OCI-LY7 (cell line): ENCODE data around the gene ICE1. TPM values are rescaled to one million over a fixed set of nuclear protein-coding genes. Genes with fewer than 3 reads are reported as not detected.

Experiments used
- BruUV-seq: library from RNA; stranded (reverse); fragments of 400-500 nt; replicated peaks from 2 replicates; lab custom pipeline; 2021; lab: Mats Ljungman, UMichigan
- CTCF ChIA-PET: fragments of 300-600 bp; sonication (Branson Sonifier 250); formaldehyde crosslinking; loops from one replicate; lab custom pipeline; 2022; ENCODE audit warnings: antibody characterized with exemption; ENCODE audit not compliant: unreplicated experiment; lab: Charles Lee
- POLR2A ChIA-PET: fragments of 300-600 bp; sonication (Branson Sonifier 250); formaldehyde crosslinking; loops from one replicate; lab custom pipeline; 2022; ENCODE audit warnings: antibody characterized with exemption; lab: Charles Lee
- DNase-seq: peaks from one replicate; pipeline ENCODE4 v3.0.0-alpha.2; 2015; ENCODE audit warnings: low spot score
- H2AFZ ChIP-seq: fragments of 200-600 bp; sonication (generic), shearing (Covaris generic); 2 replicates; pipeline ENCODE4 v1.6.1; 2014; ENCODE audit warnings: mild to moderate bottlenecking, antibody characterized with exemption, low read length, moderate library complexity
- H3K27ac ChIP-seq: fragments of 200-600 bp; sonication (generic); 2 replicates; pipeline ENCODE4 v1.5.1; 2014; ENCODE audit warnings: mixed run types, low read depth, mild to moderate bottlenecking, moderate library complexity, low read length, inconsistent platforms; ENCODE audit not compliant: poor library complexity, severe bottlenecking
- H3K36me3 ChIP-seq: fragments of 200-600 bp; sonication (generic); 2 replicates; pipeline ENCODE4 v1.6.1; 2014; ENCODE audit warnings: mild to moderate bottlenecking, antibody characterized with exemption, low read length, moderate library complexity, mixed read lengths; ENCODE audit not compliant: insufficient read depth
- H3K4me1 ChIP-seq: fragments of 200-600 bp; sonication (generic); 2 replicates; pipeline ENCODE4 v1.5.1; 2014; ENCODE audit warnings: mild to moderate bottlenecking, low read length; ENCODE audit not compliant: insufficient read depth, poor library complexity, severe bottlenecking
- H3K4me2 ChIP-seq: fragments of 200-600 bp; sonication (generic); 2 replicates; pipeline ENCODE4 v1.6.1; 2014; ENCODE audit warnings: mild to moderate bottlenecking, low read length
- H3K4me3 ChIP-seq: fragments of 200-600 bp; sonication (generic); 2 replicates; pipeline ENCODE4 v1.5.1; 2014; ENCODE audit warnings: mild to moderate bottlenecking, low read depth, low read length; ENCODE audit not compliant: poor library complexity, severe bottlenecking
- H3K79me2 ChIP-seq: fragments of 200-600 bp; sonication (generic); 2 replicates; pipeline ENCODE4 v1.6.1; 2016; ENCODE audit warnings: low read depth, mild to moderate bottlenecking, low read length, moderate library complexity, mixed read lengths; ENCODE audit not compliant: insufficient read depth
- H3K9me2 ChIP-seq: fragments of 200-600 bp; sonication (generic); 2 replicates; pipeline ENCODE4 v1.6.1; 2016; ENCODE audit warnings: mild to moderate bottlenecking, low read length, mixed read lengths; ENCODE audit not compliant: insufficient read depth
- H3K9me3 ChIP-seq: fragments of 200-600 bp; sonication (generic); 2 replicates; pipeline ENCODE4 v1.6.1; 2014; ENCODE audit warnings: mild to moderate bottlenecking, mixed run types, low read length, mixed read lengths
- H4K20me1 ChIP-seq: fragments of 200-600 bp; sonication (generic); 2 replicates; pipeline ENCODE4 v1.6.1; 2014; ENCODE audit warnings: mild to moderate bottlenecking, antibody characterized with exemption, low read length, moderate library complexity, mixed read lengths; ENCODE audit not compliant: insufficient read depth
- EZH2phosphoT487 ChIP-seq: fragments of 200-600 bp; sonication (generic); IDR thresholded peaks from 2 replicates; pipeline ENCODE4 v1.6.1; 2018; ENCODE audit warnings: low read depth, borderline replicate concordance, mild to moderate bottlenecking, mixed run types, antibody characterized with exemption, low read length, moderate library complexity, mixed read lengths
- intact Hi-C: fragments of 100-400 bp; cut with micrococcal nuclease; formaldehyde crosslinking; loops from one replicate; pipeline ENCODE4 v1.10.0; 2022; ENCODE audit not compliant: unreplicated experiment
- total RNA-seq, 2 experiments: library from RNA; depleted of rRNA in 1 of 2; stranded (reverse); fragments of >200 nt in 1 of 2; shearing (Covaris generic) in 1 of 2; gene quantifications; 2 replicates each; pipeline ENCODE4 v1.2.3, GENCODE V29; 2014 to 2022
- TF ChIP-seq, protein P1 (sequence below): fragments of 200-600 bp; sonication (generic); conservative IDR thresholded peaks from 2 replicates; pipeline ENCODE4 v1.5.1; 2014; ENCODE audit warnings: mild to moderate bottlenecking, antibody characterized with exemption, low read length, moderate library complexity, mixed read lengths

ICE1 gene
- total RNA-seq, 2 experiments from 2014 or later: 25.2 to 28.0 TPM

DNA sequence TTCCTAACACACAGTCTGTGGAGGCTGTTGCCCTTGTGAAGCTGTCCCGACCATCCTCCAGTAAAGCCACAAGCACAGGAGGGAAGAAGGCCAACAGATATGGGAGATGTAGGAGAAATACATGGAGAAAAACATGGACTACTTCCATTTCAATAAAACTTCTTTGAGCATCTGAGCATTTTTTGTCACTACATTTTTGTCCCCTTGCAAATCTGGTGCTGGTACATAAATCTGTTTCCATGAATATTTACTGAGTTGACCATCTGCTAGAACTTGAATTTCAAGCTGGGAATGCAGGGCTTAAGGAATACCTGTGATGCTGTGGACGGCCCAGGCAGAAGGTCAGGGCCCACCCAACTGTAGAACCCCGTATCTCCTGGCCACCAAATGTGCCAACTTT lies 43.9 kb upstream of the ICE1 start:
- ChIA-PET CTCF (no interaction called here), POLR2A (no interaction called here)
- H3K4me2 ChIP-seq: no peak overlapping the region

DNA sequence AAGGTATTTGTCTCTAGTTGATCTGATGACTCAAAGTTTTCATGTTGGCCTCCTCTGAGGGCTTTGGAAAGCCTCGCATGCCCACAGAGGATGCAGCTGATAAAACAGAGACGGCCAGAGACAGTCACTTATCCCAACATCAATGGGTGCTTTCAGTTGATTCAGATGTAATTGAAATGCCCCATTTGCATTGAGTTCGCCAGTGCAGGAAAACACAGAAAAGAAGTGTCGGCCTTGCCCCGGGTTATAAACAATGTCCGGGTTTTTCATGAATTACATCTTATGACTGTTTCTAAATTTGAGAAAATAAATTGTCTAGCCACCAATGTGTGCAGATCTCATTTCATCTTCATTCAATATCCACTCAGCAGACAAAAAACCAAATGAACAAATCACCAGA lies 42.2 kb upstream of the ICE1 start:
- intact Hi-C loops: no loop called here
- no TSS peak for BruUV-seq
- Histone ChIP-seq H3K4me2 (no peak overlapping the region), H4K20me1 (no peaks in the 10 kb centered on the region), H3K27ac (no peak overlapping the region), H3K36me3 (no peaks in the 10 kb centered on the region), H3K9me3 (no peaks in the 10 kb centered on the region), H2AFZ (no peak overlapping the region), H3K79me2 (no peaks in the 10 kb centered on the region), H3K9me2 (no peaks in the 10 kb centered on the region), H3K4me1 (no peaks in the 10 kb centered on the region), H3K4me3 (no peak overlapping the region)
- ChIA-PET CTCF (no interaction called here), POLR2A (interaction anchor here (0.7 kb wide), 1 partner anchor 142 kb away, joined by 3 read pairs; no protein-coding TSS in a partner anchor)
- TF ChIP-seq EZH2phosphoT487: no peak
- TF ChIP-seq, protein P1, sequence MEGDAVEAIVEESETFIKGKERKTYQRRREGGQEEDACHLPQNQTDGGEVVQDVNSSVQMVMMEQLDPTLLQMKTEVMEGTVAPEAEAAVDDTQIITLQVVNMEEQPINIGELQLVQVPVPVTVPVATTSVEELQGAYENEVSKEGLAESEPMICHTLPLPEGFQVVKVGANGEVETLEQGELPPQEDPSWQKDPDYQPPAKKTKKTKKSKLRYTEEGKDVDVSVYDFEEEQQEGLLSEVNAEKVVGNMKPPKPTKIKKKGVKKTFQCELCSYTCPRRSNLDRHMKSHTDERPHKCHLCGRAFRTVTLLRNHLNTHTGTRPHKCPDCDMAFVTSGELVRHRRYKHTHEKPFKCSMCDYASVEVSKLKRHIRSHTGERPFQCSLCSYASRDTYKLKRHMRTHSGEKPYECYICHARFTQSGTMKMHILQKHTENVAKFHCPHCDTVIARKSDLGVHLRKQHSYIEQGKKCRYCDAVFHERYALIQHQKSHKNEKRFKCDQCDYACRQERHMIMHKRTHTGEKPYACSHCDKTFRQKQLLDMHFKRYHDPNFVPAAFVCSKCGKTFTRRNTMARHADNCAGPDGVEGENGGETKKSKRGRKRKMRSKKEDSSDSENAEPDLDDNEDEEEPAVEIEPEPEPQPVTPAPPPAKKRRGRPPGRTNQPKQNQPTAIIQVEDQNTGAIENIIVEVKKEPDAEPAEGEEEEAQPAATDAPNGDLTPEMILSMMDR: no peak
- no peak for DNase-seq

More for the DNA sequence above, 43.9 kb upstream of the ICE1 start:
- DNase-seq: no peak
- Histone ChIP-seq H3K4me1 (no peaks in the 10 kb centered on the region), H3K4me3 (no peak overlapping the region), H3K79me2 (no peaks in the 10 kb centered on the region), H2AFZ (no peak overlapping the region), H3K9me3 (no peaks in the 10 kb centered on the region), H3K27ac (no peak overlapping the region), H3K36me3 (no peaks in the 10 kb centered on the region), H4K20me1 (no peaks in the 10 kb centered on the region), H3K9me2 (no peaks in the 10 kb centered on the region)
- TF ChIP-seq, protein P1: no peak
- no peak for TF ChIP-seq EZH2phosphoT487
- BruUV-seq: no TSS peak
- intact Hi-C loops: no loop called here

DNA sequence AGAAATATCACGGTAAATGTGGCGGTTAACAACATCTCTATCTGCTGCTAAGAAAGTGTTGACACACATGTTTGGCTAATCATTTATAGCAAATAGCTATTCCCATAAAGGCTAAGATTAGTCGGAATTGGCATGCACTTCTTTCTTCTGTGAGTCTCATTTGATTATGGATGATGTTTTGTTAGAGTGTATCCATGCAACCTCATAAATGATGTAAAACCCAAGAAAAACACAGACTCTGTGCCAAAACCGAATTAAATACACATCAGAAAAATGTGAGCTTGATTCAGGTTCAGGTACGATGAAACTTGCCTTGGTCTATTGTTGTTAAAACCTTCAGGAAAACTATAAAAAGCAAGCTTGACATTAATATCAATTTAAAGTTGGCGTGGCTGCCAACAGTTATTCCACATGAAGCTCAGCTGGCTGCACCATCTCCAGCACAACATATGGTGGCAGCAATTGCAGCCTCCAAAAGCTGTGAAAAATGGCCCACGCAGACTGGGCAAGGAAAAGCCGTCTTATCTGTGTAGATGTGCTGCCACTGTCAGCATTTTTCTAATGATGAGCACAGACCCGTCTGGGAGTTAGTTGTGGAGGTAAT lies 41.1 kb upstream of the ICE1 start:
- Histone ChIP-seq H3K9me3 (no peaks in the 10 kb centered on the region), H3K9me2 (no peaks in the 10 kb centered on the region), H3K4me3 (no peak overlapping the region), H2AFZ (no peak overlapping the region), H3K4me1 (no peaks in the 10 kb centered on the region), H3K79me2 (no peaks in the 10 kb centered on the region), H4K20me1 (no peaks in the 10 kb centered on the region), H3K4me2 (no peak overlapping the region), H3K36me3 (no peaks in the 10 kb centered on the region), H3K27ac (no peak overlapping the region)
- no peak for DNase-seq
- TF ChIP-seq EZH2phosphoT487: no peak
- TF ChIP-seq, protein P1: no peak
- intact Hi-C loops: no loop called here
- BruUV-seq: no TSS peak
- ChIA-PET CTCF (no interaction called here), POLR2A (no interaction called here)
